HFFc6 (cell line): ENCODE results near the gene TREML2. TPM values are rescaled to one million over a fixed set of nuclear protein-coding genes. Genes with fewer than 3 reads are reported as not detected.

ENCODE experiments used
- DNase-seq: peaks from one replicate; pipeline ENCODE4 v3.0.0-alpha.2; 2018
- H3K27ac Mint-ChIP-seq: 2 replicates; pipeline ENCODE4 v1.8.0; 2020; ENCODE audit warnings: mild to moderate bottlenecking, mixed read lengths
- H3K27me3 Mint-ChIP-seq: 2 replicates; pipeline ENCODE4 v1.8.0; 2021; ENCODE audit warnings: mild to moderate bottlenecking, moderate library complexity, mixed read lengths; ENCODE audit not compliant: insufficient read depth
- H3K36me3 Mint-ChIP-seq: 2 replicates; pipeline ENCODE4 v1.8.0; 2021; ENCODE audit warnings: low read depth, mixed read lengths
- H3K4me1 Mint-ChIP-seq: 2 replicates; pipeline ENCODE4 v1.8.0; 2020; ENCODE audit warnings: low read depth, mixed read lengths
- H3K4me3 Mint-ChIP-seq: 2 replicates; pipeline ENCODE4 v1.8.0; 2020; ENCODE audit warnings: mild to moderate bottlenecking, moderate library complexity, mixed read lengths
- H3K9me3 Mint-ChIP-seq: 2 replicates; pipeline ENCODE4 v1.8.0; 2020; ENCODE audit warnings: mild to moderate bottlenecking, mixed read lengths
- CTCF ChIP-seq: fragments of 200-600 bp; sonication (generic); IDR thresholded peaks from 2 replicates; pipeline ENCODE4 v1.5.0; 2021; ENCODE audit warnings: antibody characterized with exemption, mild to moderate bottlenecking
- total RNA-seq, 6 experiments: library from RNA; stranded (reverse); fragmentation: NEBNext Ultra II Directional; extraction: Animal tissue kit (Norgen Biotek cat#: 25700); gene quantifications; 2 replicates in 1 of 6; 3 replicates in 5 of 6; pipeline ENCODE4 v1.2.3, GENCODE V29; 2021

TREML2 gene
- total RNA-seq, 6 experiments from 2014 or later = not detected

- TF ChIP-seq CTCF = no peak
- DNase-seq = no peak
- Mint-ChIP-seq H3K4me1 (no peaks in the 10 kb centered on the region), H3K27me3 (peaks cover 18% of the 10 kb centered on the region), H3K9me3 (no peaks in the 10 kb centered on the region), H3K27ac (no peak overlapping the region), H3K4me3 (no peak overlapping the region), H3K36me3 (no peaks in the 10 kb centered on the region)
Observed at GRCh38 chr6:41237128-41237527, 36.2 kb upstream of the TREML2 start.

DNA sequence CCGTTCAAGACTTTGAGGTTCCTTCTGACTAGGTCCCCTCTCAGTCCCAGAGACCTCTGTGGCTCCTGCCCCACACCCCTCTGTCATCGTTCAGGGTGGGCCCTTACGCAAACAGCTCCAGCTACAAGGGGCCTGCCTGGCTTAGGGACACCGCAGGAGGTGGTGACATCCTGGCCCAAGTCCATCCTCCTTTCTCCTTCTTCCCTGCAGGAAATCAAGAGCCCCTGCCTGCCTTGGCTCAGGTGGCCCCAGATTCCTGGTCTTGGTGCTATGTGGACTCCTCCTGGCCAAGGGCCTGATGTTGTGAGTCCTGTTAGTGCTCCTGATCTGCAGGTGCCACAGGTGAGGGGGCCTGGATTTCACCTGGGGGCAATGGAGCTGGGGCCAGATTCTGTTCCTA lies 35.3 kb upstream of the TREML2 start:
- Mint-ChIP-seq H3K4me1 (no peaks in the 10 kb centered on the region), H3K4me3 (no peak overlapping the region), H3K36me3 (no peaks in the 10 kb centered on the region), H3K27me3 (peaks cover 20% of the 10 kb centered on the region), H3K9me3 (no peaks in the 10 kb centered on the region), H3K27ac (no peak overlapping the region)
- no peak for DNase-seq
- no peak for TF ChIP-seq CTCF

DNA sequence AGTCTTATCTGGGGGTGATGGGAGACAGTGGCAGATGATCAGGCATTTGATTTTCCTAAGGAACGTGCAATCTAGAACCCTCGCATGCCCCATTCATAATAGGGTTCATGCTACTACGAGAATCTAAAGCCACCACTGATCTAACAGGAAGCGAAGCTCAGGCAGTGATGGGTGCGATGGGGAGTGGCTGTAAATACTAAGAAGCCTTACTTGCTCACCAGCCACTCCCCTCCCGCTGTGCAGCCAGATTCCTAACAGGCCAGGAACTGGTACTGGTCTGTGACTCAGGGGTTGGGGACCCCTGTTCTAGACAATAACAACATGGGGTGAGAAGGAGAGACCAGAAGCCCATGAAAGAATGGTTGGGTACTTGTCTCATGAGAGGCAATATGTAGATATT lies 31.7 kb upstream of the TREML2 start:
- Mint-ChIP-seq H3K4me1 (no peaks in the 10 kb centered on the region), H3K36me3 (no peaks in the 10 kb centered on the region), H3K27me3 (peaks cover 15% of the 10 kb centered on the region), H3K9me3 (no peaks in the 10 kb centered on the region), H3K27ac (no peak overlapping the region), H3K4me3 (no peak overlapping the region)
- no peak for DNase-seq
- no peak for TF ChIP-seq CTCF

GRCh38 chr6:41231246-41231645 lies 30.3 kb upstream of the TREML2 start:
- DNase-seq = no peak
- Mint-ChIP-seq H3K27ac (no peak overlapping the region), H3K36me3 (no peaks in the 10 kb centered on the region), H3K4me3 (no peak overlapping the region), H3K27me3 (peaks cover 10% of the 10 kb centered on the region), H3K9me3 (no peaks in the 10 kb centered on the region), H3K4me1 (no peaks in the 10 kb centered on the region)
- TF ChIP-seq CTCF = no peak

- TF ChIP-seq CTCF = no peak
- no peak overlapping the region for H3K27ac Mint-ChIP-seq
Observed at GRCh38 chr6:41229721-41230120, 28.8 kb upstream of the TREML2 start.

DNA sequence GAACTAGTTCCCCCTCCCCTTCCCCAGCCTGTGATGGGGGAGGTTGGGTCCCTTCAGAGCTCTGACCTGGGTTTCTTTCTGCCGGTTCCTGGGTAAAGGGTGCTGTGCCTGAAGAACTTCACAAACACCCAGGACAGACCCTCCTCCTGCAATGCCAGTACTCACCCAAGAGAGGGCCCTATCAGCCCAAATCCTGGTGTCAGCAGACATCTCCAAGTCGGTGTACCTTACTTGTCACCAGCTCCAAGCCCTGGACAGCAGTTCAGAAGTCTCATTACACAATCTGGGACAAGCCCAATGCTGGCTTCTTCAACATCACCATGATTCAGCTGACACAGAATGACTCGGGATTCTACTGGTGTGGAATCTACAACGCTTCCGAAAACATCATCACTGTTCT lies 27.7 kb upstream of the TREML2 start:
- Mint-ChIP-seq H3K36me3 (no peaks in the 10 kb centered on the region), H3K27me3 (peaks cover 16% of the 10 kb centered on the region), H3K9me3 (no peaks in the 10 kb centered on the region), H3K4me1 (no peaks in the 10 kb centered on the region), H3K27ac (no peak overlapping the region; the same call in 1 of the 2 replicates), H3K4me3 (no peak overlapping the region)
- no peak for DNase-seq
- no peak for TF ChIP-seq CTCF

More at GRCh38 chr6:41229721-41230120, 28.8 kb upstream of the TREML2 start:
- Mint-ChIP-seq H3K4me3 (no peak overlapping the region), H3K4me1 (no peaks in the 10 kb centered on the region), H3K9me3 (no peaks in the 10 kb centered on the region), H3K27me3 (peaks cover 12% of the 10 kb centered on the region), H3K36me3 (no peaks in the 10 kb centered on the region)
- no peak for DNase-seq
